Naive thymus-derived CD4-positive, alpha-beta T cell (primary cell): ENCODE results near the gene JTB. TPM values are rescaled to one million over a fixed set of nuclear protein-coding genes. Genes with fewer than 3 reads are reported as not detected.
"Not testable (repeated sequence)": the region's sequence is repeated elsewhere in the genome, so short reads cannot be mapped to it uniquely, and the experiment has no call there.

Source experiments
- ATAC-seq: fragments of 150-1000 bp; cut with Tn5 transposase; 2 replicates; pipeline ENCODE4 v1.10.0; 2021; ENCODE audit warnings: mild to moderate bottlenecking, moderate library complexity
- CTCF ChIA-PET: fragments of 350-600 bp; sonication (Branson Sonifier 250); formaldehyde crosslinking; loops from one replicate; lab custom pipeline; 2021; ENCODE audit warnings: antibody characterized with exemption; lab: Charles Lee
- POLR2A ChIA-PET: fragments of 350-600 bp; sonication (Branson Sonifier 250); formaldehyde crosslinking; loops from one replicate; lab custom pipeline; 2021; ENCODE audit warnings: antibody characterized with exemption, inconsistent platforms; lab: Charles Lee
- DNase-seq, 9 donors: peaks; one replicate each; pipeline versions ENCODE4 v3.0.0 to v3.0.0-alpha.2; 2020 to 2022; ENCODE audit warnings: mixed read lengths in 1 of 9
- H3K27ac ChIP-seq: one replicate; pipeline ENCODE4 v1.7.0; 2013; ENCODE audit warnings: mild to moderate bottlenecking, low read depth, low read length, moderate library complexity
- H3K27me3 ChIP-seq, 2 donors: one replicate each; pipeline ENCODE4 v1.7.0; 2013; ENCODE audit warnings: low read length in 2 of 2, mild to moderate bottlenecking in 2 of 2, moderate library complexity in 2 of 2; ENCODE audit not compliant: control insufficient read depth in 2 of 2, insufficient read depth in 2 of 2
- H3K36me3 ChIP-seq, 3 experiments: 1 replicate in 2 of 3; 2 replicates in 1 of 3; pipeline ENCODE4 v1.7.0; 2013; ENCODE audit warnings: low read length in 3 of 3, mild to moderate bottlenecking in 3 of 3, moderate library complexity in 1 of 3; ENCODE audit not compliant: insufficient read depth in 3 of 3, control insufficient read depth in 2 of 3
- H3K4me1 ChIP-seq, 2 donors: one replicate each; pipeline ENCODE4 v1.7.0; 2013; ENCODE audit warnings: low read length in 2 of 2, mild to moderate bottlenecking in 2 of 2, moderate library complexity in 1 of 2; ENCODE audit not compliant: control insufficient read depth in 2 of 2, insufficient read depth in 2 of 2
- H3K4me3 ChIP-seq: 2 replicates; pipeline ENCODE4 v1.7.0; 2013; ENCODE audit warnings: mild to moderate bottlenecking, low read length
- H3K9me3 ChIP-seq, 3 experiments: 1 replicate in 2 of 3; 2 replicates in 1 of 3; pipeline ENCODE4 v1.7.0; 2013; ENCODE audit warnings: low read length in 3 of 3; ENCODE audit not compliant: control insufficient read depth in 2 of 3
- H3K27ac Mint-ChIP-seq, 9 donors: one replicate each; pipeline ENCODE4 v1.8.0; 2020 to 2022; ENCODE audit warnings: mixed read lengths in 9 of 9, mild to moderate bottlenecking in 8 of 9, moderate library complexity in 5 of 9, inconsistent platforms in 2 of 9
- H3K27me3 Mint-ChIP-seq, 5 donors: one replicate each; pipeline ENCODE4 v1.8.0; 2021 to 2022; ENCODE audit warnings: mixed read lengths in 5 of 5, mild to moderate bottlenecking in 1 of 5
- H3K36me3 Mint-ChIP-seq, 5 donors: one replicate each; pipeline ENCODE4 v1.8.0; 2020 to 2022; ENCODE audit warnings: mixed read lengths in 5 of 5, mild to moderate bottlenecking in 3 of 5, inconsistent platforms in 1 of 5
- H3K4me1 Mint-ChIP-seq, 7 donors: one replicate each; pipeline ENCODE4 v1.8.0; 2020 to 2022; ENCODE audit warnings: mixed read lengths in 7 of 7, mild to moderate bottlenecking in 3 of 7, inconsistent platforms in 1 of 7
- H3K4me3 Mint-ChIP-seq, 10 donors: one replicate each; pipeline ENCODE4 v1.8.0; 2020 to 2022; ENCODE audit warnings: mild to moderate bottlenecking in 10 of 10, mixed read lengths in 10 of 10, moderate library complexity in 6 of 10, inconsistent platforms in 2 of 10
- H3K9me3 Mint-ChIP-seq, 11 donors: one replicate each; pipeline ENCODE4 v1.8.0; 2020 to 2022; ENCODE audit warnings: mixed read lengths in 11 of 11, mild to moderate bottlenecking in 4 of 11, inconsistent platforms in 1 of 11, moderate library complexity in 1 of 11
- intact Hi-C, 2 donors: fragments of 100-400 bp; cut with micrococcal nuclease; formaldehyde crosslinking; loops; one replicate each; pipeline ENCODE4 v1.15.1; 2023
- polyA plus RNA-seq, 2 donors: library from polyadenylated mRNA; unstranded; fragments of 300-500 nt; fragmentation: Illumina TruSeq; gene quantifications; one replicate each; pipeline ENCODE4 v1.2.3, GENCODE V29; 2021
- total RNA-seq, 6 experiments: library from RNA in 5 of 6; stranded (reverse) in 5 of 6; gene quantifications; 1 replicate in 5 of 6; 2 replicates in 1 of 6; pipeline ENCODE4 v1.2.3 and lab custom pipeline; 2021 to 2026

The JTB gene
- total RNA-seq, result 100 to 1,000 TPM in 3 of 5 experiments, 10 to 100 TPM in 2; 78.4 to 134 (median 104) TPM
- polyA plus RNA-seq, result 100 to 1,000 TPM; 294 to 319 TPM
- total RNA-seq (lab: John Stamatoyannopoulos, UW), result 13.9 reads per million, percentile 42 among the genes with 10 or more reads in this experiment

- H3K36me3 ChIP-seq, result peaks cover 0 to 45% (median 3%) of the 10 kb centered on the region in 3 experiments
- Mint-ChIP-seq H3K27ac (peak within 1 kb of the TSS; percentile 84 to 98 (median 94)), H3K27me3 (no peaks in the 10 kb centered on the region), H3K9me3 (no peaks in the 10 kb centered on the region), H3K4me1 (peaks cover 23 to 51% (median 40%) of the 10 kb centered on the region in 7 donors), H3K4me3 (peak within 1 kb of the TSS; percentile 92 to 99 (median 97)), H3K36me3 (peaks cover 5 to 19% (median 13%) of the 10 kb centered on the region in 5 donors)
- ATAC-seq, result peak; percentile 98
- POLR2A ChIA-PET, result interaction anchor here (0.6 to 8.8 kb wide), 25 partner anchors 10 to 1066 kb away, joined by 3 to 157 read pairs (median 5); partner anchors contain the start of genes CHTOP, CREB3L4, CRTC2 and DENND4B
- H3K9me3 ChIP-seq, result no peaks in the 10 kb centered on the region
- H3K27me3 ChIP-seq, result no peaks in the 10 kb centered on the region
- H3K27ac ChIP-seq, result peak within 1 kb of the TSS; percentile 96
- peak within 1 kb of the TSS; percentile 94 for H3K4me3 ChIP-seq
- H3K4me1 ChIP-seq, result peaks cover 9 to 15% of the 10 kb centered on the region in 2 donors
- intact Hi-C loops, result loop anchor here (1.0 to 5.0 kb wide), 10 partner anchors 9 to 295 kb away; partner anchors contain the start of genes CREB3L4 (in 2 of the 2), CRTC2 (in 2 of the 2), RAB13 (in 2 of the 2) and RPS27 (in 2 of the 2)
- DNase-seq, result peak; percentile 65 to 89 (median 78)
- CTCF ChIA-PET, result interaction anchor here (0.8 to 2.9 kb wide), 14 partner anchors 9 to 164 kb away, joined by 3 to 18 read pairs (median 4); partner anchors contain the start of genes CREB3L4, CRTC2, DENND4B and GATAD2B
Measured at GRCh38 chr1:153977250-153978240, at the start of gene JTB. Gene JTB (minus strand): TSS chr1:153977674. CDS start chr1:153977252, 422 bp downstream.

GRCh38 chr1:154019940-154020339 lies 42.5 kb upstream of the JTB start:
- Histone ChIP-seq H3K4me1 (no peaks in the 10 kb centered on the region), H3K9me3 (no peaks in the 10 kb centered on the region), H3K36me3 (no peaks in the 10 kb centered on the region), H3K27ac (no peak overlapping the region), H3K4me3 (no peak overlapping the region), H3K27me3 (no peaks in the 10 kb centered on the region)
- ATAC-seq (no peak), DNase-seq (no peak)
- POLR2A ChIA-PET, result no interaction called here
- H3K4me3 Mint-ChIP-seq, result no peak overlapping the region
- H3K27me3 Mint-ChIP-seq, result peaks cover 0 to 2% (median 0%) of the 10 kb centered on the region in 5 donors
- CTCF ChIA-PET, result interaction anchor here (0.7 to 1.5 kb wide), 3 partner anchors 20 to 715 kb away, joined by 3 to 6 read pairs (median 3); no protein-coding TSS in a partner anchor
- no peaks in the 10 kb centered on the region for H3K4me1 Mint-ChIP-seq
- H3K9me3 Mint-ChIP-seq, result no peaks in the 10 kb centered on the region
- H3K36me3 Mint-ChIP-seq, result no peaks in the 10 kb centered on the region
- no peak overlapping the region for H3K27ac Mint-ChIP-seq
- intact Hi-C loops, result no loop called here

- ChIA-PET CTCF (interaction anchor here (0.7 to 1.5 kb wide), 3 partner anchors 19 to 714 kb away, joined by 3 to 6 read pairs (median 3); no protein-coding TSS in a partner anchor), POLR2A (no interaction called here)
- Mint-ChIP-seq H3K27me3 (peaks cover 0 to 2% (median 0%) of the 10 kb centered on the region in 5 donors), H3K36me3 (no peaks in the 10 kb centered on the region), H3K4me3 (no peak overlapping the region), H3K4me1 (no peaks in the 10 kb centered on the region), H3K9me3 (no peaks in the 10 kb centered on the region), H3K27ac (no peak overlapping the region)
- Histone ChIP-seq H3K4me3 (no peak overlapping the region), H3K4me1 (no peaks in the 10 kb centered on the region), H3K36me3 (no peaks in the 10 kb centered on the region), H3K27me3 (no peaks in the 10 kb centered on the region), H3K27ac (no peak overlapping the region), H3K9me3 (no peaks in the 10 kb centered on the region)
- intact Hi-C loops, result no loop called here
- no peak for DNase-seq
- no peak for ATAC-seq
Measured at GRCh38 chr1:154019269-154019668, 41.8 kb upstream of the JTB start.

GRCh38 chr1:154014154-154014907 lies 36.9 kb upstream of the JTB start:
- Mint-ChIP-seq H3K27ac (peak overlapping the region in 1 of 9 donors; percentile 54), H3K36me3 (peaks cover 0 to 8% (median 5%) of the 10 kb centered on the region in 5 donors), H3K4me1 (no peaks in the 10 kb centered on the region), H3K9me3 (no peaks in the 10 kb centered on the region), H3K4me3 (no peak overlapping the region), H3K27me3 (peaks cover 0 to 2% (median 0%) of the 10 kb centered on the region in 5 donors)
- Histone ChIP-seq H3K9me3 (no peaks in the 10 kb centered on the region), H3K4me3 (no peak overlapping the region), H3K4me1 (no peaks in the 10 kb centered on the region), H3K36me3 (no peaks in the 10 kb centered on the region), H3K27me3 (no peaks in the 10 kb centered on the region), H3K27ac (no peak overlapping the region)
- POLR2A ChIA-PET, result no interaction called here
- ATAC-seq (no peak), DNase-seq (no peak)
- CTCF ChIA-PET, result no interaction called here
- intact Hi-C loops, result no loop called here

- H3K4me3 ChIP-seq, H3K27me3 ChIP-seq, H3K27ac Mint-ChIP-seq, DNase-seq, H3K9me3 Mint-ChIP-seq, H3K36me3 ChIP-seq, H3K4me3 Mint-ChIP-seq, H3K36me3 Mint-ChIP-seq, H3K27me3 Mint-ChIP-seq, CTCF ChIA-PET, intact Hi-C loops, ATAC-seq, H3K27ac ChIP-seq, POLR2A ChIA-PET, H3K4me1 Mint-ChIP-seq, H3K9me3 ChIP-seq, H3K4me1 ChIP-seq: not testable (repeated sequence)
Measured at GRCh38 chr1:154012543-154012942, 35.1 kb upstream of the JTB start.

GRCh38 chr1:154012129-154012528 lies 34.7 kb upstream of the JTB start:
- ChIA-PET CTCF (no interaction called here), POLR2A (no interaction called here)

More at GRCh38 chr1:154012129-154012528, 34.7 kb upstream of the JTB start:
- H3K4me1 ChIP-seq, result no peaks in the 10 kb centered on the region
- H3K27ac ChIP-seq, result no peak overlapping the region
- Mint-ChIP-seq H3K4me3 (no peak overlapping the region), H3K27me3 (no peaks in the 10 kb centered on the region), H3K36me3 (peaks cover 0 to 8% (median 5%) of the 10 kb centered on the region in 5 donors), H3K27ac (no peak overlapping the region), H3K4me1 (no peaks in the 10 kb centered on the region), H3K9me3 (no peaks in the 10 kb centered on the region)
- intact Hi-C loops, result no loop called here
- H3K4me3 ChIP-seq, result no peak overlapping the region
- no peak for DNase-seq
- H3K27me3 ChIP-seq, result no peaks in the 10 kb centered on the region
- H3K9me3 ChIP-seq, result no peaks in the 10 kb centered on the region
- ATAC-seq, result no peak
- H3K36me3 ChIP-seq, result no peaks in the 10 kb centered on the region
